ENCODE measurements around the gene CITED2. TPM values are rescaled to one million over a fixed set of nuclear protein-coding genes. Genes with fewer than 3 reads are reported as not detected.

The CITED2 gene
- total RNA-seq, 1 donor from 2014 or later, result 122 TPM

DNA sequence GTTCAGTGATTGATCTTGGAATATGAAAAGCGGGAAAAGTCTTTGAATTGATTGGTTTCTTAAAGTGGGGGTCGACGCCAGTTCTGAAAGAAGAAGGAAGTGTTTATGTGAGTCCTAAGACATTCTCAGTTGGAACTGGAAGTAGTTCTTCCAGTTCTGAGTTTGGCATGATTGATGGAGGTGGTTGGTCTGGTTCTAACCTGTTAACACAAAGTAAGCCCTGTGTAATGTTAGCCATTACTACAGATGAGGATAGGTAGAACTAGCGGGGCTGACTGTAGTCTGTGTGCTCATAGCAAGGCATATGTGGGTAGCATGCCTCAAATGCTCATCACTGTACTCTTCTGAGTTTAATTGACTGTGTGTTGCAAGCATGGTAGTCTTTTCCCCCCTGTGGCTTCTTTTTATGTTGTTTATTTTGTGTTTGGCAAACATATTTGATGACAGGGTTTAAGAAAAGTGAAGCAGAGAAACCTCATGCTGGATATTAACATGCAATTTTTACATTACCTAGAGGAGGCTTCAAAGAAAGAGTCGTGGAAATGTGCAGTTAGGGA is 24.9 kb downstream of the CITED2 start:
- no peak overlapping the region for H3K4me3 Mint-ChIP-seq
- no peak for DNase-seq (ENCODE audit: low read depth, low spot score)
- no peaks in the 10 kb centered on the region for H3K4me1 Mint-ChIP-seq
- TF ChIP-seq, protein P1, sequence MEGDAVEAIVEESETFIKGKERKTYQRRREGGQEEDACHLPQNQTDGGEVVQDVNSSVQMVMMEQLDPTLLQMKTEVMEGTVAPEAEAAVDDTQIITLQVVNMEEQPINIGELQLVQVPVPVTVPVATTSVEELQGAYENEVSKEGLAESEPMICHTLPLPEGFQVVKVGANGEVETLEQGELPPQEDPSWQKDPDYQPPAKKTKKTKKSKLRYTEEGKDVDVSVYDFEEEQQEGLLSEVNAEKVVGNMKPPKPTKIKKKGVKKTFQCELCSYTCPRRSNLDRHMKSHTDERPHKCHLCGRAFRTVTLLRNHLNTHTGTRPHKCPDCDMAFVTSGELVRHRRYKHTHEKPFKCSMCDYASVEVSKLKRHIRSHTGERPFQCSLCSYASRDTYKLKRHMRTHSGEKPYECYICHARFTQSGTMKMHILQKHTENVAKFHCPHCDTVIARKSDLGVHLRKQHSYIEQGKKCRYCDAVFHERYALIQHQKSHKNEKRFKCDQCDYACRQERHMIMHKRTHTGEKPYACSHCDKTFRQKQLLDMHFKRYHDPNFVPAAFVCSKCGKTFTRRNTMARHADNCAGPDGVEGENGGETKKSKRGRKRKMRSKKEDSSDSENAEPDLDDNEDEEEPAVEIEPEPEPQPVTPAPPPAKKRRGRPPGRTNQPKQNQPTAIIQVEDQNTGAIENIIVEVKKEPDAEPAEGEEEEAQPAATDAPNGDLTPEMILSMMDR (conservative IDR thresholded peaks at IDR 0.05), result no peak
- H3K27ac Mint-ChIP-seq (ENCODE audit: unreplicated experiment), result no peak overlapping the region
- no peaks in the 10 kb centered on the region for H3K36me3 Mint-ChIP-seq (ENCODE audit: low read depth)
- H3K27me3 Mint-ChIP-seq (ENCODE audit: low read depth), result no peaks in the 10 kb centered on the region
- peaks cover 6% of the 10 kb centered on the region for H3K9me3 Mint-ChIP-seq

DNA sequence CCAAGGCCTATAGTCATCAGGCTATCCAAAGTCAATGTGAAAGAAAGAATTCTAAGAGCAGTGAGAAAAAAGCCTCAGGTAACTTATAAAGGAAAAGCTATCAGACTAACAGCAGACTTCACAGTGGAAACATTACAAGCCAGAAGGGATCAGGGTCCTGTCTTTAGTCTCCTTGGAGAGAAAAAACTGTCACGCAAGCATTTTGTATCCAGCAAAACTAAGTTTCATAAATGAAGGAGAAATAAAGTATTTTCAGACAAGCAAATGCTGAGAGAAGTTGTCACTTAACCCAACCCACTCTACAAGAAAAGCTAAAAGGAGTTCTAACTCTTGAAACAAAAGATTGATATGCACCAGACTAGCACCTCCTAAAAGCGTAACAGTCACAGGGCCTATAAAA is 28.1 kb downstream of the CITED2 start:
- no peak overlapping the region for H3K27ac Mint-ChIP-seq (ENCODE audit: unreplicated experiment)
- H3K4me3 Mint-ChIP-seq, result no peak overlapping the region
- TF ChIP-seq, protein P1 (conservative IDR thresholded peaks at IDR 0.05), result no peak
- peaks cover 3% of the 10 kb centered on the region for H3K9me3 Mint-ChIP-seq
- H3K4me1 Mint-ChIP-seq, result no peaks in the 10 kb centered on the region
- H3K27me3 Mint-ChIP-seq (ENCODE audit: low read depth), result no peaks in the 10 kb centered on the region
- DNase-seq (ENCODE audit: low read depth, low spot score), result no peak
- H3K36me3 Mint-ChIP-seq (ENCODE audit: low read depth), result no peaks in the 10 kb centered on the region

DNA sequence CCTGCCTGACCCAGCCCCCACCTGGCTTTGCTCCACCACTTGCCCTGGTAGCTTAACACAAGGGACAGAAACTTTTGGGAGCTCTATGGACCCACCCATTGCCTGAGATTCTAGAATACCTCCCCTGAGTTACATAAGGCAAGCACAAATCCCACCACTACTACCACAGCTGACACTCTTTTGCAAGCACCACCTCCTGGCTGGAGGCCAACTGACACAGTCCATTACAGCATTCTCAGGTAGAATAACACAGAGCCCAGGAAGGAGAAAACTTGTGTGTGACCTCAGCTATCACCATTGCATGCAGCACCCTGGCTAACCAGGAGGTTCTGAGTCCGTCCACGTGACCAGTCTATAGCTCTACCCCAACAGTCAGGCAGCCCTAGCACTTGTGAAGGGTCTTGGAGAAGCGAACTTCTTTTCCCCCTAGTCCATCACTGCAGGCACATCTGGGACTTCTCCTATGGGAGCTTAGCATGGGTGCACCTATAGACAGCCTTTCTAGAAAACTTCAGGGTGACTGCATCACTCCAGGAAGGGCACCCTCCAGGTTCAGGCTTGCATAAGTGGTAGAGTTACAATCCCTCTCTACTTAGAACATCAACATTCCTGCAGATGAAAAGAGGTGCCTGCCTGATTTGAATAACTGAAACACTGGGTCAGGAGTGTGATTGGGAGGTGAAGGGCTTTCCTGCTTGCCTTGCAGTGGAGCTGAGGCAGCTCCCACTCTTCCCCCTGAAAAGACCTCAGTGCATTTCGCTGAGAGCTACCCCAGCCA is 30.1 kb downstream of the CITED2 start:
- Mint-ChIP-seq H3K9me3 (peaks cover 3% of the 10 kb centered on the region), H3K27me3 (ENCODE audit: low read depth) (no peaks in the 10 kb centered on the region), H3K36me3 (ENCODE audit: low read depth) (no peaks in the 10 kb centered on the region)

DNA sequence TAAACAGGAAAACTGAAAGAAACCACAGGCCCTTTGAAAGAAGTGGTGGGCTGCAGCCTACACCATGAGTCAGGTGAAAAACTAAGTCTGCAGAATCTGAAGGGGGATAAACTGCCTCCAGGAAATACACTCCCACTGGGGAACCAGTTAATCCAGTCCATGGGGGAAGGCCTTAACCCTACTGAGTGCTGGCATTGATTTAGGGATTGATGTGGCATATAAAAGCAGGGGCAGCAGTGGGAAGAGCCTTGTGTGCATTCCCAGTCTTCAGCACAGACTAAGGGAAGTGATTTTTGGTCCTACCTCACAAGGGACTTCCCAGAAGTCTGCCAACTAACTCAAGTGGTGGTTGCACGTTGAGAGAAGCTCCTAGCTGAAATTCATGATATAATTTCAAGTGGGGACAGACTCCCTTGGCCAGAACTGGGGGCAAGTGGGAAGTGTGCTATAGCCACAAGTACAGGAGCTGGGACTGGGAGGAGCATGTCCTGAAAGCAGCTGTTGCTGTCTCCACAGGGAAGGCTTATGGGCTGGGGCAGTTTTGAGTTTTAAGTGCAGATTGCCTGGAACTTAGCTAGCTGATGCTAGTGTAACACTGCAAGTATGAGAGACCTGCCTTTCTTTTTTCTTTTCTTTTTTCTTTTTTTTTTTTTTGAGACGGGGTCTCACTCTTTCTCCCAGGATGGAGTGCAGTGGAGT is 31.2 kb downstream of the CITED2 start:
- Mint-ChIP-seq H3K27me3 (ENCODE audit: low read depth) (no peaks in the 10 kb centered on the region), H3K4me1 (no peaks in the 10 kb centered on the region), H3K27ac (ENCODE audit: unreplicated experiment) (no peak overlapping the region), H3K9me3 (peaks cover 3% of the 10 kb centered on the region), H3K36me3 (ENCODE audit: low read depth) (no peaks in the 10 kb centered on the region), H3K4me3 (no peak overlapping the region)
- TF ChIP-seq, protein P1 (conservative IDR thresholded peaks at IDR 0.05), result no peak
- no peak for DNase-seq (ENCODE audit: low read depth, low spot score)

More for the DNA sequence above, 30.1 kb downstream of the CITED2 start:
- TF ChIP-seq, protein P1 (conservative IDR thresholded peaks at IDR 0.05), result no peak
- Mint-ChIP-seq H3K27ac (ENCODE audit: unreplicated experiment) (no peak overlapping the region), H3K4me1 (no peaks in the 10 kb centered on the region), H3K4me3 (no peak overlapping the region)
- no peak for DNase-seq (ENCODE audit: low read depth, low spot score)

DNA sequence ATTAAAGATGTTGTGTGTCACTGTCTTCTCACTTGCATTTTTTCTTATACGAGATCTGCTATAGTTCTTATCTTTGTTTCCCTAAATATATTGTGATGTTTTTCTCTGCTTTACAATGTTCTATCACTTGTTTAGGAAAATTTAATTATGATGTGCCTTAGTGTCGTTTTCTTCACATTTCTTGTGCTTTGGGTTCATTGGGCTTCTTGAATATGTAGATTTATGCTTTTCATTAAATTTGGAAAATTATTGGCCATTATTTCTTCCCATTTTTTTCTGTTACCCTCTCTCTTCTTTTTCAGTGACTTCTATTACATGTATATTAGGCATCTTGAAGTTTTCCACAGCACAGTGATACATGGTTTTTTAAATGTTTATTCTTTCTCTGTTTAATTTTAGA is 33.4 kb downstream of the CITED2 start:
- H3K4me3 Mint-ChIP-seq, result no peak overlapping the region
- H3K27me3 Mint-ChIP-seq (ENCODE audit: low read depth), result no peaks in the 10 kb centered on the region
- DNase-seq (ENCODE audit: low read depth, low spot score), result no peak
- H3K36me3 Mint-ChIP-seq (ENCODE audit: low read depth), result no peaks in the 10 kb centered on the region
- TF ChIP-seq, protein P1 (conservative IDR thresholded peaks at IDR 0.05), result no peak
- no peaks in the 10 kb centered on the region for H3K9me3 Mint-ChIP-seq
- H3K4me1 Mint-ChIP-seq, result no peaks in the 10 kb centered on the region
- H3K27ac Mint-ChIP-seq (ENCODE audit: unreplicated experiment), result no peak overlapping the region
